WERI-Rb-1 (cell line): ENCODE results near the gene WRAP73.
A peak's percentile ranks its signal among the peaks of the same experiment; 100 is the strongest.
"Not testable (repeated sequence)": the region's sequence is repeated elsewhere in the genome, so short reads cannot be mapped to it uniquely, and the experiment has no call there.

Experiments
- DNase-seq: peaks from one replicate; pipeline ENCODE4 v3.0.0-alpha.2; 2020
- H3K27ac ChIP-seq: fragments of 250-450 bp; sonication (Bioruptor Pico); 2 replicates; pipeline ENCODE4 v1.5.1; 2020; ENCODE audit warnings: mild to moderate bottlenecking, moderate library complexity
- H3K27me3 ChIP-seq: fragments of 250-450 bp; sonication (Bioruptor Pico); 2 replicates; pipeline ENCODE4 v1.5.1; 2021; ENCODE audit warnings: mild to moderate bottlenecking, low read depth, moderate library complexity; ENCODE audit not compliant: insufficient read depth, severe bottlenecking
- H3K36me3 ChIP-seq: fragments of 250-450 bp; sonication (Bioruptor Pico); 2 replicates; pipeline ENCODE4 v1.5.1; 2020; ENCODE audit warnings: mild to moderate bottlenecking, moderate library complexity
- H3K4me3 ChIP-seq: 2 replicates; pipeline ENCODE4 v1.5.1; 2011; ENCODE audit warnings: low read depth, mild to moderate bottlenecking, control low read depth, low read length
- H3K9me3 ChIP-seq: fragments of 250-450 bp; sonication (Bioruptor Pico); 2 replicates; pipeline ENCODE4 v1.5.1; 2021; ENCODE audit warnings: mild to moderate bottlenecking, moderate library complexity; ENCODE audit not compliant: severe bottlenecking
- TF ChIP-seq, protein P1 (sequence below): IDR thresholded peaks from 2 replicates; pipeline ENCODE4 v1.5.1; 2011; ENCODE audit warnings: low read depth, mild to moderate bottlenecking, control low read depth, inconsistent platforms, low read length

WRAP73 gene

DNA sequence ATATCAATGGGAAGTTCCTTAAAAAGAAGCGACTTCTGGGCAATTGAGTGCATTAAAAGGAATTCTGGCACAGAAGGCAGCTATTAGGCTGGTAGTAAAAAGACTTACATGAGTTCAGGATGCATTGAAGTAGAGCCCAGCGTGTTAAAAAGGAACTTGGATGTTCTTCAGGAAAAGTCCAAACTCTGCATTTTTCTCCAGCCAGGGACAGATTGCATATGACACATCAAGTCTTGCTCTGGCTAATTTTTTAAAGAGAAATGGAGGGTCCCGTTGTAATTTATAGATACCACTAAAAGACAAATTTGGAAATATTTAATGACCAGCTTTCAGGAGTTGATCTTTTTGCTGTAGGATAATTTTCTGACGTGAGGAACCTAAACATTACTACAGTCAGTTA, 23.9 kb downstream of the WRAP73 start:
- TF ChIP-seq, protein P1, sequence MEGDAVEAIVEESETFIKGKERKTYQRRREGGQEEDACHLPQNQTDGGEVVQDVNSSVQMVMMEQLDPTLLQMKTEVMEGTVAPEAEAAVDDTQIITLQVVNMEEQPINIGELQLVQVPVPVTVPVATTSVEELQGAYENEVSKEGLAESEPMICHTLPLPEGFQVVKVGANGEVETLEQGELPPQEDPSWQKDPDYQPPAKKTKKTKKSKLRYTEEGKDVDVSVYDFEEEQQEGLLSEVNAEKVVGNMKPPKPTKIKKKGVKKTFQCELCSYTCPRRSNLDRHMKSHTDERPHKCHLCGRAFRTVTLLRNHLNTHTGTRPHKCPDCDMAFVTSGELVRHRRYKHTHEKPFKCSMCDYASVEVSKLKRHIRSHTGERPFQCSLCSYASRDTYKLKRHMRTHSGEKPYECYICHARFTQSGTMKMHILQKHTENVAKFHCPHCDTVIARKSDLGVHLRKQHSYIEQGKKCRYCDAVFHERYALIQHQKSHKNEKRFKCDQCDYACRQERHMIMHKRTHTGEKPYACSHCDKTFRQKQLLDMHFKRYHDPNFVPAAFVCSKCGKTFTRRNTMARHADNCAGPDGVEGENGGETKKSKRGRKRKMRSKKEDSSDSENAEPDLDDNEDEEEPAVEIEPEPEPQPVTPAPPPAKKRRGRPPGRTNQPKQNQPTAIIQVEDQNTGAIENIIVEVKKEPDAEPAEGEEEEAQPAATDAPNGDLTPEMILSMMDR: no peak
- H3K36me3 ChIP-seq: peaks cover 31% of the 10 kb centered on the region
- no peaks in the 10 kb centered on the region for H3K27me3 ChIP-seq
- no peaks in the 10 kb centered on the region for H3K9me3 ChIP-seq
- DNase-seq: no peak
- peak overlapping the region; percentile 57; the same call in 1 of the 2 replicates for H3K4me3 ChIP-seq
- no peak overlapping the region for H3K27ac ChIP-seq

DNA sequence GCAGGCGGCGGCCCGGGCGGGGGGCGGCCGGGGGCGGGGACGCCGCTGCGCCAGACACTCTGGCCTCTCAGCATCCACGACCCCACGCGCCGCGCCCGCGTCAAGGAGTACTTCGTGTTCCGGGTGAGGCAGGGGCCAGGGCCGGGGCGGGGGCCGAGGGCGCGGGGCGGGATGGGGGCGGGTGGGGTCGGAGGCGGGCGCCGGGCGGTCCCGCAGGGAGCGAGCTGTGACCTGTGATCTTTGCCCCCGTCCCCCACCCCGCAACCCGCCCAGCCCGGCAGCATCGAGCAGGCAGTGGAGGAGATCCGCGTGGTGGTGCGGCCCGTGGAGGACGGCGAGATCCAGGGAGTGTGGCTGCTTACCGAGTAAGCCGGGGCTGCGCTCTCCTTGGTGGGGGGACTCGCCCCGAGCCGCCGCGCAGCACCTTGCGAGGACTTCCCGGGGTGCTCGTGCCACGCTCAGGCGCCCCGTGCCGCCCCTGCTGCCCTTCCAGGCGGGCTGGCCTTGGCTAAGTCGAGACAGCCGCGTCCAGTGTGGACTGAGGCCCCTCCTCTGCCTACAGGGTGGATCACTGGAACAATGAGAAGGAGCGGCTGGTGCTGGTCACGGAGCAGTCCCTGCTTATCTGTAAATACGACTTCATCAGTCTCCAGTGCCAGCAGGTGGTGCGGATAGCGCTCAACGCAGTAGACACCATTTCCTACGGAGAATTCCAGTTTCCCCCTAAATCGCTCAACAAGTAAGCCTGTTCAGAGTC, 24.6 kb downstream of the WRAP73 start:
- TF ChIP-seq, protein P1: no peak
- Histone ChIP-seq H3K27me3 (no peaks in the 10 kb centered on the region), H3K36me3 (peaks cover 30% of the 10 kb centered on the region), H3K9me3 (no peaks in the 10 kb centered on the region), H3K27ac (peak overlapping the region; percentile 50; the same call in 1 of the 2 replicates), H3K4me3 (peak overlapping the region; percentile 57)
- peak; percentile 53 for DNase-seq

DNA sequence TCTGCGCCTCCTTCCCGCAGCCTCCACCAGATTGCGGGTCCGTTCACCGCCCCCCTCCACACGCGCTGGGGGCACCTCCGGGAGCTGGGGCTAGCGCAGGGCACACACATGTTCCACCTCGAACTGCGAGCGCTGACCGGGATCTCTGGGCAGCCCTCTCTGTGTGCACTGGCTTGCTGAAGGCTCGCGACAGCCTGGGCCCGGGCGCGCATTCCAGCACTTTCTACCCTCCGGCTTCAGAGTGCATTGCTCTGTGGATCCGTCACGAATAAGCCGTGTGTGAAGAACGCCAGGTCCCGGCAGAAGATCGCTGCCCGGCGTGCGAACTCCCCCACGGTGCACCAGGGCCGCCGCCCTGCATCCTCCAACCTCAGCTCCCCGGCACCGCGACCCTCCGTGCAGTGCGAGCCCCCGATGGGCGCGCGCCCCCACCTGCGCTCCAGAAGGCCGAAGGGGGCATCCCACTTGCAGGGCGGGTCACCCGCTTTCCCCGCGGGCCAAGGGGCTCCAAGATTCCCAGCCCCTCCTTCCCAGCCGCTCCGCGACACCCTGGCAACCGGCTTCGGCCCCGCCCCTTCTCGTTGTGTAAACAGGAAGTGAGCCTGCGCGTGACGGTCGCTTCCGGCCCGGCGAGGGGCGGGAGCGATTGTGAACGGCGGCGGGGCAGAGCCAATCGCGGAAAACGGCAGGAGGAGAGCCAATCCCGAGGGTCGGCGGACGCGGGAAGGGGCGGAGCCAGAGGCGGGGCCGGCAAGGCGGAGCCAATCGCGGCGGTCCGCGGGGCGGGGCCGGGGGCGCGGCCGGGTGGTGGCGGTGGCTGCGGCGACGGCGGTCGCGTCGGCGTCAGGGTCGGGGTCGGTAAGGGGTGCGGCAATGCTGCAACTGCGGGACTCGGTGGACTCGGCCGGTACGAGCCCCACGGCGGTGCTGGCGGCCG, 25.4 kb downstream of the WRAP73 start, which contains the start of gene TPRG1L:
Gene TPRG1L (plus strand): TSS at position 816 of the 937 bp plus-strand sequence. CDS start 58 bp downstream, at position 874.
- peak; percentile 98 for DNase-seq
- Histone ChIP-seq H3K4me3 (peak within 1 kb of the TSS; percentile 71), H3K9me3 (no peaks in the 10 kb centered on the region), H3K36me3 (peaks cover 21% of the 10 kb centered on the region), H3K27ac (peak within 1 kb of the TSS; percentile 50; the same call in 1 of the 2 replicates), H3K27me3 (no peaks in the 10 kb centered on the region)
- TF ChIP-seq, protein P1: no peak

DNA sequence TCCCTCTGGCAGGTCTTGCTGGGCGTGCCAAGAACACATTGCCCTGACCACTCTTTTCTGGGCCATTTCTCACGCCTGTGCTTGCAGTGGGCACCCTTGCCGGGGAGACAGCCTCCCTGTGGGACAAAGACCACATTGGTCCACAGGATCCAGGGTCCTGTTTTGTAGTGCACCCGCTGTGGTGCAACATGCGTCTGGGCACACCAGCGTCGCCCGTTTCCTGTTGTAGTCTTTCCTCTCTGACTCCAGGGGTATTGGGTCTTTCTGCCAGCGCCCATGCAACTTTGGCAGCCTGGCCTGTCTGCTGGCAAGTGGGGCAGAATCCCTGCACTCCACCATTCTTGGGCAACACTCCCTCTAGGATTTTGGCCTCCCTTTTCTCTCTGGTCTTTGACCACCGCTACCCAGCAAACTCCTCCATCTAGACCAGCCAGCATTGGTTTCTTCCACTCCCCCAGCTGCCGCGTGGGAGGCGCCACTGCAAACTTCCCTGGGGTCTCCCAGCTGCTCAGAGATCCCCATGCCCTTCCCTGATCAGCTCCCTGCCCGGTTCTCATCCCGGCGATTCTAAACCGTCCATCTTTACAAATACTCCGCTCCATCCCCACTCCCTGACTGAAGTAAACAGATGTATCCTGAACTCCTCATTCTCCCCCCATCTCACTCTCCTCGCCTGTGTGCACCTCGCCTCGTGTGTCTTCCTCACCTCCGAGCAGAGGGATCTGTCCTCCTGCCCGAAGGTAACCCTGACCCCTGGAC, 26.3 kb downstream of the WRAP73 start:
- TF ChIP-seq, protein P1: no peak
- no peak overlapping the region for H3K27ac ChIP-seq
- peaks cover 13% of the 10 kb centered on the region for H3K36me3 ChIP-seq
- H3K9me3 ChIP-seq: no peaks in the 10 kb centered on the region
- H3K27me3 ChIP-seq: no peaks in the 10 kb centered on the region
- H3K4me3 ChIP-seq: peak overlapping the region; percentile 71
- no peak for DNase-seq

DNA sequence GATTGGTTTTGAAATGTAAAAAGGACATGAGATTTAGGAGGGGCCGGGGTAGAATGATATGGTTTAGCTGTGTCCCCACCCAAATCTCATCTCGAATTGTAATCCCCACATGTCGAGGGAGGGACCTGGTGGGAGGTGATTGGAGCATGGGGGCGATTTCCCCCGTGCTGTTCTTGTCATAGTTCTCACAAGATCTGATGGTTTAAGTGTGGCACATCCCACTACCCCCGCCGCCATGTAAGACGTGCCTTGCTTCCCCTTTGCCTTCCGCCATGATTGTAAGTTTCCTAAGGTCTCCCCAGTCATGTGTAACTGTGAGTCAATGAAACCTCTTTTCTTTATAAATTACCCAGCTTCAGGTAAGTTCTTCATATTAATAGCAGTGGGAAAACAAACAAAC, 27.8 kb downstream of the WRAP73 start:
- not testable (repeated sequence) for DNase-seq, H3K27me3 ChIP-seq, H3K36me3 ChIP-seq, H3K4me3 ChIP-seq, H3K9me3 ChIP-seq, H3K27ac ChIP-seq
